DMS53 (cell line): ENCODE results near the gene SH2D6.
"Not testable (repeated sequence)": the region's sequence is repeated elsewhere in the genome, so short reads cannot be mapped to it uniquely, and the experiment has no call there.

Source experiments
- DNase-seq: peaks from one replicate; lab custom pipeline; 2025; lab: John Stamatoyannopoulos, UW

The SH2D6 gene

GRCh38 chr2:85422072-85422457 lies 3.6 kb downstream of the SH2D6 start:
- DNase-seq = no peak

- DNase-seq = no peak
These were observed 5.0 kb downstream of the SH2D6 start for GRCh38 chr2:85423525-85423924.

GRCh38 chr2:85425588-85425987 lies 7.1 kb downstream of the SH2D6 start:
- DNase-seq = no peak

- DNase-seq = no peak
These were observed 8.9 kb downstream of the SH2D6 start for GRCh38 chr2:85427300-85427835.

- no peak for DNase-seq
These were observed 9.9 kb downstream of the SH2D6 start for GRCh38 chr2:85428343-85428881.

- no peak for DNase-seq
These were observed 10.9 kb downstream of the SH2D6 start for GRCh38 chr2:85429213-85429923.

GRCh38 chr2:85429924-85430289 lies 11.4 kb downstream of the SH2D6 start:
- DNase-seq = no peak

GRCh38 chr2:85430752-85431569 lies 12.4 kb downstream of the SH2D6 start:
- no peak for DNase-seq

GRCh38 chr2:85431570-85432205 lies 13.2 kb downstream of the SH2D6 start:
- DNase-seq = no peak

- peak; percentile 78 for DNase-seq
These were observed 15.1 kb downstream of the SH2D6 start for GRCh38 chr2:85433511-85434089.

GRCh38 chr2:85434696-85435095 lies 16.2 kb downstream of the SH2D6 start:
- DNase-seq = no peak

GRCh38 chr2:85435220-85435958 lies 16.9 kb downstream of the SH2D6 start:
- no peak for DNase-seq

GRCh38 chr2:85435981-85436835 lies 17.7 kb downstream of the SH2D6 start:
- peak; percentile 58 for DNase-seq

- DNase-seq = peak; percentile 72
These were observed 18.4 kb downstream of the SH2D6 start for GRCh38 chr2:85436836-85437487.

GRCh38 chr2:85437488-85438200 lies 19.1 kb downstream of the SH2D6 start:
- peak; percentile 95 for DNase-seq

- peak; percentile 84 for DNase-seq
These were observed 19.9 kb downstream of the SH2D6 start for GRCh38 chr2:85438201-85439024.

GRCh38 chr2:85439025-85439472 lies 20.5 kb downstream of the SH2D6 start:
- DNase-seq = no peak

GRCh38 chr2:85439569-85439968 lies 21.1 kb downstream of the SH2D6 start:
- DNase-seq = not testable (repeated sequence)
